GM12878 (cell line): Measurements from ENCODE around the gene TTLL11. TPM values are rescaled to one million over a fixed set of nuclear protein-coding genes. Genes with fewer than 3 reads are reported as not detected.
"Not testable (repeated sequence)": the region's sequence is repeated elsewhere in the genome, so short reads cannot be mapped to it uniquely, and the experiment has no call there.

Source experiments
- ATAC-seq: fragments of 200-7000 bp; cut with Tn5 transposase; 3 replicates; pipeline ENCODE4 v1.9.1; 2020; ENCODE audit warnings: mild to moderate bottlenecking, moderate library complexity
- BruUV-seq: library from RNA; stranded (reverse); fragments of 400-500 nt; replicated peaks from 2 replicates; lab custom pipeline; 2021; lab: Mats Ljungman, UMichigan
- CTCF ChIA-PET: fragments of 300-600 bp; sonication (Branson Sonifier 250); formaldehyde crosslinking; extraction: SDS; loops from one replicate; lab custom pipeline; 2021; ENCODE audit warnings: inconsistent platforms; lab: Yijun Ruan, JAX
- POLR2A ChIA-PET: fragments of 350-600 bp; formaldehyde crosslinking; extraction: SDS; loops from one replicate; lab custom pipeline; 2021; ENCODE audit warnings: inconsistent platforms; lab: Charles Lee
- RAD21 ChIA-PET: fragments of 300-600 bp; sonication (Branson Sonifier 250); formaldehyde crosslinking; loops from one replicate; lab custom pipeline; 2023; ENCODE audit warnings: antibody characterized with exemption; ENCODE audit not compliant: unreplicated experiment; lab: Charles Lee
- SMC1A ChIA-PET: fragments of 300-600 bp; sonication (Branson Sonifier 250); formaldehyde crosslinking; loops from one replicate; lab custom pipeline; 2023; ENCODE audit not compliant: unreplicated experiment, uncharacterized antibody; lab: Charles Lee
- DNase-seq: peaks from one replicate; pipeline ENCODE4 v3.0.0-alpha.2; 2011; ENCODE audit warnings: low read depth, low spot score
- FAIRE-seq: peaks from 3 replicates; lab custom pipeline; 2011; peaks lifted over from hg19 to GRCh38; lab: Jason Lieb, UNC
- H2AFZ ChIP-seq: 2 replicates; pipeline ENCODE4 v1.6.0; 2011; ENCODE audit warnings: low read depth, low read length, control low read depth; ENCODE audit not compliant: control insufficient read depth
- H3K27ac ChIP-seq: 2 replicates; pipeline ENCODE4 v1.5.1; 2011; ENCODE audit warnings: control low read depth; ENCODE audit not compliant: control insufficient read depth, insufficient read depth
- H3K27me3 ChIP-seq, 2 experiments: replicated peaks in 1 of 2; 2 replicates each; pipeline versions ENCODE4 v1.6.0 to v1.6.1; 2011; ENCODE audit warnings: low read length in 1 of 2; ENCODE audit not compliant: control insufficient read depth in 2 of 2, insufficient read depth in 2 of 2
- H3K36me3 ChIP-seq, 2 experiments: 2 replicates each; pipeline ENCODE4 v1.5.1; 2011; ENCODE audit warnings: low read length in 1 of 2; ENCODE audit not compliant: control insufficient read depth in 2 of 2, insufficient read depth in 2 of 2
- H3K4me1 ChIP-seq: 2 replicates; pipeline ENCODE4 v1.6.1; 2011; ENCODE audit warnings: mild to moderate bottlenecking, low read length, moderate library complexity, mixed read lengths; ENCODE audit not compliant: control insufficient read depth, insufficient read depth
- H3K4me2 ChIP-seq: 2 replicates; pipeline ENCODE4 v1.6.0; 2011; ENCODE audit warnings: control low read depth; ENCODE audit not compliant: control insufficient read depth, insufficient read depth
- H3K4me3 ChIP-seq: fragments of 200-600 bp; sonication (generic); 2 replicates; pipeline ENCODE4 v1.5.1; 2016
- H3K79me2 ChIP-seq: 2 replicates; pipeline ENCODE4 v1.6.0; 2011; ENCODE audit warnings: low read length; ENCODE audit not compliant: control insufficient read depth, insufficient read depth
- H3K9ac ChIP-seq: 2 replicates; pipeline ENCODE4 v1.8.0; 2011; ENCODE audit warnings: low read length, control low read depth, mixed read lengths; ENCODE audit not compliant: control insufficient read depth, insufficient read depth
- H3K9me3 ChIP-seq: replicated peaks from 3 replicates; pipeline ENCODE4 v1.5.1; 2011; ENCODE audit warnings: mild to moderate bottlenecking, low read length; ENCODE audit not compliant: control insufficient read depth, insufficient read depth
- H4K20me1 ChIP-seq: 2 replicates; pipeline ENCODE4 v1.6.0; 2011; ENCODE audit not compliant: control insufficient read depth, insufficient read depth
- RELA ChIP-seq: fragments of 450-650 bp; IDR thresholded peaks from 2 replicates; pipeline ENCODE4 v1.8.0; 2014; ENCODE audit warnings: borderline replicate concordance; ENCODE audit not compliant: partially characterized antibody
- STAT1 ChIP-seq: fragments of 450-650 bp; conservative IDR thresholded peaks from 2 replicates; pipeline ENCODE4 v1.6.1; 2014; ENCODE audit warnings: antibody characterized with exemption, mild to moderate bottlenecking
- WGBS: methylation state at CpG from one replicate; pipeline ENCODE4 v1.1.6; 2016; ENCODE audit warnings: low lambda C conversion rate; ENCODE audit not compliant: insufficient replicate concordance, insufficient coverage; ENCODE audit errors: missing lambda C conversion rate; 5-methylcytosine and 5-hydroxymethylcytosine counted together
- in situ Hi-C: fragments of 300-500 bp; cut with MboI; formaldehyde crosslinking; loops from 9 replicates; pipeline ENCODE4 v1.14.3; 2018; ENCODE audit warnings: mixed read lengths
- intact Hi-C: fragments of 100-400 bp; cut with micrococcal nuclease; formaldehyde crosslinking; loops from one replicate; pipeline ENCODE4 v1.14.2; 2022; ENCODE audit not compliant: unreplicated experiment
- polyA plus RNA-seq, 11 experiments: library from polyadenylated mRNA; depleted of rRNA in 4 of 11; unstranded in 6 of 11; stranded (reverse) in 5 of 11; fragments of >200 nt; fragmentation: Nextera tagmentation in 4 of 11; fragmentation: Illumina TruSeq in 1 of 11; extraction: Ambion mirVana in 4 of 11; extraction: Trizol in 1 of 11; gene quantifications; 1 replicate in 1 of 11; 2 replicates in 10 of 11; pipeline versions ENCODE4 v1.2.1 to v1.2.3, GENCODE V29; 2011 to 2016; ENCODE audit warnings: inconsistent platforms in 2 of 11, missing spikeins in 2 of 11, low read depth in 1 of 11
- total RNA-seq, 4 experiments: library from RNA; depleted of rRNA in 3 of 4; stranded (reverse); fragments of >200 nt in 3 of 4; fragmentation: Illumina TruSeq in 1 of 4; extraction: Trizol in 1 of 4; gene quantifications; 2 replicates each; pipeline versions ENCODE4 v1.2.1 to v1.2.3, GENCODE V29; 2013 to 2021

TTLL11 gene
- total and polyA plus RNA-seq, 10 of the 15 experiments (the other 5 are each of a cell fraction or from before 2014, with no cell fraction given) = 1.2 to 3.7 (median 2.9) TPM

DNA sequence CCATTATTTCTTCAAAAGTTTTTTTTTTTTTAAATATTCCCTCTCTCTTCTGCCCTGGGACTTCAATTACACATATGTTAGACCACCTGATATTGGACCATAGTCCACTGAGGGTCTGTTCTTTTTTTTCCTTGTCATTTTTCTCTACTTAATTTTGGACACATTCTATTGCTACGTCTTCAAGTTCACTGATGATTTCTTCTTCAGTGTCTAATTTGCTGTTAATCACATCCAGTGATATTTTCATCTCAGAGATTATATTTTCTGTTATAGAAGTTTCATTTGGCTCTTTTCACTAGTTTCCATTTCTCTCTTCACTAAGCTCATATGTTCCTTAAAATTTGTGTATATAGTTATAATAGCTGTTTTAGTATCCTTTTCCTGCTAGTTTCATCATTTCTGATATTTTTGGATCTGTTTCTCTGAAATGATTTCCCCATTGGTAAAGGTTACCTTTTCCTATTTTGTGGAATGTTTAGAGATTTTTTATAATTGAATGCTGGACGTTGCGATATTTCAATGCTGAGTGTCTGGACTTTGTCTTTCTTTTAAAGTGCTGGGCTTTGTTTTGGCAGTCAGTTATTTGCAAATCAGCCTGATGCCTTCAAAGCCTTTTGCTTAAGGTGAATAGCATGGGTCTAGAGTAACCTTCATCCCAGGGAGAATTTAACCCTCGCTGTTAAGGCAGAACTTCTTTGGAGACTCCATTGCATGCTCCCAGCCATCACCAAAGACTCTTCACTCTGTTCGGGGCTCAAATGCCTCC is 111.8 kb downstream of the TTLL11 start:
- intact Hi-C loops (no loop called here), in situ Hi-C loops (no loop called here)
- no peaks in the 10 kb centered on the region for H3K4me1 ChIP-seq
- H3K36me3 ChIP-seq = no peaks in the 10 kb centered on the region
- TF ChIP-seq RELA = no peak
- TF ChIP-seq STAT1 = no peak
- POLR2A ChIA-PET = no interaction called here
- CTCF ChIA-PET = no interaction called here
- no peaks in the 10 kb centered on the region for H3K79me2 ChIP-seq
- no peaks in the 10 kb centered on the region for H3K9me3 ChIP-seq
- H3K4me3 ChIP-seq = no peak overlapping the region
- no peaks in the 10 kb centered on the region for H3K27me3 ChIP-seq
- ATAC-seq (no peak), FAIRE-seq (no peak), DNase-seq (no peak)
- no peak overlapping the region for H3K4me2 ChIP-seq
- no peak overlapping the region for H2AFZ ChIP-seq
- no peaks in the 10 kb centered on the region for H4K20me1 ChIP-seq
- RAD21 ChIA-PET = no interaction called here
- SMC1A ChIA-PET = no interaction called here
- H3K27ac ChIP-seq = no peak overlapping the region
- H3K9ac ChIP-seq = no peak overlapping the region
- no TSS peak for BruUV-seq
- WGBS = 95% methylated on average over 5 of the region's 5 CpGs

DNA sequence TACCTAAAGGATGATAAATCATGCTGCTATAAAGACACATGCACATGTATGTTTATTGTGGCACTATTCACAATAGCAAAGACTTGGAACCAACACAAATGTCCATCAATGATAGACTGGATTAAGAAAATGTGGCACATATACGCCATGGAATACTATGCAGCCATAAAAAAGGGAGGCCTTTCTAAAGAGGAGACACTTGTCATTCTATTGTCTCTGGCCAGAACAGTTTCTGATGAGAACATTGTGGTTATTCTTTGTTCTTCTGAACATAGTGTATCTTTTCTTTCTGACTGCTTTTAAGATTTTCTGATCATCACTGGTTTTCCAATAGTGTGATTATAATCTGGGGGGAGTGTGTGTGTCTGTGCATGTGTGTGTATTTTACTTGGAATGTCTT is 112.4 kb downstream of the TTLL11 start:
- not testable (repeated sequence) for ATAC-seq
- 31% methylated on average over 1 of the region's 1 CpG for WGBS

More for the DNA sequence above, 112.4 kb downstream of the TTLL11 start:
- H3K27me3 ChIP-seq, H3K4me2 ChIP-seq, BruUV-seq, intact Hi-C loops, SMC1A ChIA-PET, DNase-seq, POLR2A ChIA-PET, H4K20me1 ChIP-seq, in situ Hi-C loops, FAIRE-seq, H3K9ac ChIP-seq, H3K36me3 ChIP-seq, H3K4me1 ChIP-seq, CTCF ChIA-PET, H3K4me3 ChIP-seq, H3K27ac ChIP-seq, H2AFZ ChIP-seq, H3K79me2 ChIP-seq, RAD21 ChIA-PET, H3K9me3 ChIP-seq: not testable (repeated sequence)
